Forelimb muscle (tissue), 1 donor: ENCODE measurements around the gene FOSL2. TPM values are rescaled to one million over a fixed set of nuclear protein-coding genes. Genes with fewer than 3 reads are reported as not detected.

ENCODE experiments used
- DNase-seq: peaks from one replicate; pipeline ENCODE4 v3.0.0-alpha.2; 2013; ENCODE audit warnings: low read depth
- polyA plus RNA-seq: library from polyadenylated mRNA; unstranded; fragments of 120-200 nt; gene quantifications from one replicate; pipeline ENCODE4 v1.2.1, GENCODE V29; 2013; ENCODE audit not compliant: insufficient read length

FOSL2 gene
- polyA plus RNA-seq, 1 donor: 17.3 TPM

DNA sequence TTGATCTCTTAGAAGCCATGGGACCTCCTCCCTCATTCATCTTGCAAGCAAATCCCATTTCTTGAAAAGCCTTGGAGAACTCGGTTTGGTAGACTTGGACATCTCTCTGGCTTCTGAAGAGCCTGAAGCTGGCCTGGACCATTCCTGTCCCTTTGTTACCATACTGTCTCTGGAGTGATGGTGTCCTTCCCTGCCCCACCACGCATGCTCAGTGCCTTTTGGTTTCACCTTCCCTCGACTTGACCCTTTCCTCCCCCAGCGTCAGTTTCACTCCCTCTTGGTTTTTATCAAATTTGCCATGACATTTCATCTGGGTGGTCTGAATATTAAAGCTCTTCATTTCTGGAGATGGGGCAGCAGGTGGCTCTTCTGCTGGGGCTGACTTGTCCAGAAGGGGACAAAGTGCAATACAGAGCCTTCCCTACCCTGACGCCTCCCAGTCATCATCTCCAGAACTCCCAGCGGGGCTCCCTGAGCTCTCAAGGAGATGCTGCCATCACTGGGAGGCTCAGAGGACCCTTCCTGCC lies 20.0 kb downstream of the FOSL2 start:
- DNase-seq: no peak

DNA sequence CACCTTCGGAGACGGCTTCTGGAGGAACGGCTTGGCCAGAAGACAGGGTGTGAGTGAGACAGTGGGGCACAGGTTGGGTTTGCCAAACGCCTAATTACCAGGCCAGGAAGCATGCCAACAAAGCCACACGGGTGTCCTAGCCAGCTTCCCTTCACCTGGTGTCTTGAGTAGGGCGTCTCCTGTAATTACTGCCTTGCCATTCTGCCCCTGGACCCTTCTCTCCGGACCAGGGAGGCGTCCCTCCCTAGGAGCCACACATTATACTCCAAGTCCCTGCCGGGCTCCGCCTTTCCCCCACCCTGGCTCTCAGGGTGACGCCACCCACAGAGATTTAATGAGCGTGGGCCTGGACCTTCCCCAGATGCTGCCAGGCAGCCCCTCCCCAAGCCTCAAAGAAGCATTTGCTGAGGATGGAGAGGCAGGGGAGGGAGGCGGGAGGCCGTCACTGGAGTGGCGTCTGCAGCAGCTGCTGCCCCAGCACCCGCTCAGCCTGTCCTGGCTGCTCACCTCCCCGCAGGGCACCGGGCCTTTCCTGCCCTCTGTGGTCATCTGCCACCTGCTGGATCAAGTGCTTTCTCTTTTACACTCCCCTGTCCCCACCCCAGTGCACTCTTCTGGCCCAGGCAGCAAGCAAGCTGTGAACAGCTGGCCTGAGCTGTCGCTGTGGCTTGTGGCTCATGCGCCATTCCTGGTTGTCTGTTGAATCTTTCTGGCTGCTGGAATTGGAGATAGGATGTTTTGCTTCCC lies 20.7 kb downstream of the FOSL2 start:
- no peak for DNase-seq

DNA sequence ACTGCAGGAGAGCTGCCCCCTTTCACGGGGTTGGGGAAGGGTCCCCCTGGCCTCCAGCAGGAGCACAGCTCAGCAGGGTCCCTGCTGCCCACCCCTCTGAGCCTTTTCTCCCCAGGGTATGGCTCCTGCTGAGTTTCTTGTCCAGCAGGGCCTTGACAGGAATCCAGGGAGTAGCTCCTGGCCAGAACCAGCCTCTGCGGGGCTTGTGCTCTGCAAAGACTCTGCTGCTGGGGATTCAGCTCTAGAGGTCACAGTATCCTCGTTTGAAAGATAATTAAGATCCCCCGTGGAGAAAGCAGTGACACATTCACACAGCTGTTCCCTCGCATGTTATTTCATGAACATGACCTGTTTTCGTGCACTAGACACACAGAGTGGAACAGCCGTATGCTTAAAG lies 21.2 kb downstream of the FOSL2 start:
- no peak for DNase-seq

DNA sequence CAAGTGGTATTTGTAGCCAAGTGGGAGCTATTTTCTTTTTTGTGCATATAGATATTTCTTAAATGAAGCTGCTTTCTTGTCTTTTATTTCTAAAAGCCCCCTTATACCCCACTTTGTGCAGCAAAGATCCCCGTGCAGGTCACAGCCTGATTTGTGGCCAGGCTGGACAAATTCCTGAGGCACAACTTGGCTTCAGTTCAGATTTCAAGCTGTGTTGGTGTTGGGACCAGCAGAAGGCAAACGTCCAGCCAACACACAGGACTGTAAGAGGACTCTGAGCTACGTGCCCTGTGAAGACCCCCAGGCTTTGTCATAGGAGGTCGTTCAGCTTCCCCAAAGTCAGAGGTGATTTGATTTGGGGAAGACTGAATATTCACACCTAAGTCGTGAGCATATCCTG lies 21.9 kb downstream of the FOSL2 start:
- no peak for DNase-seq

DNA sequence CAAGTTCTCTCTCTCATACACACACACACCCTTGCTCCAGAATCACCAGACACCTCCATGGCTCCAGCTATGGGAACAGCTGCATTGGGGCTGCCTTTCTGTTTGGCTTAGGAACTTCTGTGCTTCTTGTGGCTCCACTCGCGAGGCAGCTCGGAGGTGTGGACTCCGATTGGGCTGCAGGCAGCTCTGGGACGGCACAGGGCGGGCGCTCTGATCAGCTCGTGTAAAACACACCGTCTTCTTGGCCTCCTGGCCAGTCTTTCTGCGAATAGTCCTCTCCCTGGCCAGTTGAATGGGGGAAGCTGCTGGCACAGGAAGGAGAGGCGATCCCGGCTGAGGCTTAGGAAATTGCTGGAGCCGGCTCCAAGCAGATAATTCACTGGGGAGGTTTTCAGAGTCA lies 22.4 kb downstream of the FOSL2 start:
- DNase-seq: no peak

DNA sequence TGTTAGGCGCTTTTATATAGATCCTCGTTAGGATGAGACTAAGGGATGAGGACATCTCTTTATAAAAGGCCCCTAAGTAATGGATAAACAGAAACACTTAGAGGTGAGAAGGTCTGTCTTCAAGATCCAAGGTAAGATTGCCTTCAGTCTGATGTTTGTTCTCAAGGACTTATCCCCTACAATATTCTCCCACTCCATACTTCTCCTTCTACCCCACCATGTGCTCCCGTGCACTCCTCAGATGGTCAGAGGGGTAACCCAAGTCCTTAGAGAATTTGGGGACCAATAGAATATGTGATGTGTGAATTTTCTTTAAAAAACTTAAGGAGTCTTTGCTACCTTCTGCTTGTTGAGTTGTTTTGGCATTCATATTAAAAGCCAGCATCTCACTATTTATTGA lies 23.1 kb downstream of the FOSL2 start:
- no peak for DNase-seq

DNA sequence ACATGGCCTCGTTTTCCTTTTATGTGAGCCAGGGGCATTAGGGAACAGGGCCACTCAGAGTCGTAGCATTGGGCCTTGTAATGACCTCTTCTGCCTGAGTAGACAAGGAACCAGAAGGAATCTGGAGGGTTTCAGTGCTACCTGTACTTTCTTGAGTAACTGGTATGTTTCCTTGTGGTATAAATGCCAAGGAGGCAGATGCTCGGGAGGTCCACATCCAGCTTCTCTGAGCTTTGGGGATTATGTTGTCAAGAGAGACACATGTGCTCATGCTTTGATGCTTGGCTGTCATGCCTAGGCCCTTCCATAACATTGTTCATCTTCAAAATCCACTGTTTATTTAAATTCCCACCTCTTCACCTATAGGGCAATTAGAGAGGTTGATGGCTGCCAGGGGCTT lies 26.3 kb downstream of the FOSL2 start:
- no peak for DNase-seq

DNA sequence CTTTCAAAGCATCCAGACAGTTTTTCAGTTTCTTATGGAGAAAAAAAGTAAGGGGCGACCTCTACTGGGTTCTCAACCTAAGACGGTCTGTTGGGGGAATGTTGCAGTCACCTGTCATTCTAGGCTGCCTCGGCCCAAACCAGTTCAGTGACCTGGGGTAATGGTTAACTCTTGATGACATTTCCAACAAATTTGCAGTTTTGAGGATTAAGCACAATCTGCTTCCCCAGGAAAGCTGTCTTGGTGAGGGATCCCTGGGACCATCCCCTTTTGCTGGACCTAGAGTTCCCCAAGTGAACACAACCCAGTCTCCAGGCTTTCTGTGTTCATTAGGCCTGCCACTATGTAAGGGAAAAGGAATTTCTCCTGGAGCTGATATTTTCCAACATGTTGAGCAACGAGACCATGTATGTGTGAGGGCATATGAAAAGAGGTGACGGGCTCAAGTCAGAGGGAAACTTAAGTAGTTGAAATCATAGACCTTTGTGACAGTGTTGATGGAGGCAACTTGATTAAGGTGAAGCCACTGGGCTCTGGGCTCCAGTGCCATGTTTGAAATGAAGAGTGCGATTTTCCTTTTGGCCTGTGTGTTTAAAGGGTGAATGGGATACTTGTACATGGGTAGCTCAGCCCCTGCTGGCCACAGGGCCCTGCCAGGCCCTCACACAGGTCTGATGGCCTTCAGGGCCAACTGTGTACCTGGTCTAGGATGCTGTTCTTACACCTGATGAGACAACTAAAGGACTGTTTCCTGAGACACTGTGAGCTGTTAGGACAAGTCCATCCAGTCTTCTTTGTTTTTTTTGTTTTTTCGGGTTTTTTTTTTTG lies 27.0 kb downstream of the FOSL2 start:
- DNase-seq: no peak

DNA sequence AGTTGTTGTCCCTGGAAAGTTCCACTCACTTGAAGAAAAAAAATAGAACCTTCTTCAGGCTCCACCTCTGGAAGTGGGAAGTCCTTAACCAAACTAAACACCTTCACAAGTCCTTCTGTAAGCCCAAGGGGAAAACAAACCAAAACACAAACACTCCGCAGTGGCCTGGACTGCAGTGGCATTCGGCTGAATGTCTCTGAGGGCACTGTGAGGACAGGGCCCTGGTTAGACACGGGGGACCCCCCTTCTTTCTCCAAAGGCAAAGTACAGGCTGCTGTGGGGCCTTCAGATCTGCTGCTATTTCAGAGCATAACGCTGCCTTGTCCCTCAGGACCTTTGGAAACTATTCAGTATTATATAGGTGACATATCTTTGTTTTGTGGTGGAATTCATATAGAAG lies 28.1 kb downstream of the FOSL2 start:
- DNase-seq: no peak

DNA sequence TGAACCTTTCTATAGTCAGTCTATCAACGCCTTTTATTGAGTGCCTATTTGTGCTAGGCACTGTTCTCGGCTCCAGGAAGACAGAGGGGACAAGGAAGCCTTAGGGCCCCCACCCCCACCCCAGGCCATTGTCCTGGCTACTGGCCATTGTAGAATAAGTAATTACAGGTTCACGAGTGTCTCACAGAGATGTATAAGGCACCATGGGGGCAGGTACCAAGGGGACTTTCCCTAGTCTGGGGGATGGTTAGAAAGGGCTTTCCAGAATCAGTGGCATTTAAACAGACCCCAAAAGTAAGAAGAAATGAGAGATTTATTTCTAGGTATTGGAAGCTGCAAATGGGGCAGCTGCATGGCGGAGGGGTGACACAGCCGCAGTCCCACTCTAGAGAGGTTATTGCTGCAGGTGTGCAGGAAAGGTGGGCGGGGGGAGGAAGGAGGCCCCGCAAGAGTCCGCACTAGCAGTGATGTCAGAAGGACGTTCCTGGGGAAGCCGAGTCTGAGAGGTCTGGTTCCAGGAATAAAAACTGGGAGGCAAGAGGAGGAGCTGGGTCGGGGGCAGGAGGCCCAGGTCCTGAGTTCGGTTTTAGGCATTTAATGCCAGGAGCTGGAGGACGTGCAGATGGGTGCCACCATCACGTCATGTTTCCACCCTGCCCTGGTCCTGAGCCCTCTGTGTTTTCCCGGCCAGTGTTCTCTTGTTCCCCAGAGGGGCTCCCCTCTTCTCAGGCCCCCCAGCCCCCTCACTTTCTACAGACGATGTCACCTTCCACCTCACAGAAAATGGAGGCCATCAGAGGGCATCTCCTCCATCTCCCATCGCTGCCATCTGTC lies 30.5 kb downstream of the FOSL2 start:
- no peak for DNase-seq

DNA sequence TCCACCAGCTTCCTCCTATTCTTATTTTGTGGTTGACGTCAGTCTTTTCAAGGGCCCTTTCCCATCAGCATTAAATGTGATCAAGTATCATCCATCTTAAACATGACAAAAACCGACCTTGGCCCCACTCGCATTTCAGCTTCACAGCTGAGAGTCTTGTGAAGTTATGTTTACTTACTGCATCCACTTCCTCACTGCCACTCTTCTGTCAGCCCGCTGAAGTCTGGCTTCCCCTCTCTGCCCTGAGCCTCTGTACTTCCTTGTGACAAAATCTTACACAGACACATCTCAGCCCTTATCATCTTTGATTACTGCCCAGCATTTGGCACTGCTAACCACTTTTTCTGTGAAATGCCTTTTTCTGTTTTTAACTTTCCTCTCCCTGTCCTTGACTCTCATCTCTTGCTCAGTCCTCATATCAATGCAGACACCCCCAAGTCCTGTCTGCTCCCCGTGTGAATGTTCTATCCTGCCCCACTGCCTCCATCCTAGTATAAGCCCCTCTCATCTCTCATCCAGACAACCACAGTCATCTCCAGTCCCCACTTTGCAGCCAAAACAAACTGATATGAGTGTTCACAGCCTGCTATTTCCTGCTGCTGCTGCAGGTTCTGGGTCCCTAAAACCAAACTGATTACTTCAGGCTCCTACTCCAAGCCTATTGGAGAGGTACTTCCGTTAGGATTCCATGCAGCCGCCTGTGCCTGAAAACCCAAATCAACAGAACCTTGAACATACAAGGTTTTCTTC lies 31.4 kb downstream of the FOSL2 start:
- no peak for DNase-seq

DNA sequence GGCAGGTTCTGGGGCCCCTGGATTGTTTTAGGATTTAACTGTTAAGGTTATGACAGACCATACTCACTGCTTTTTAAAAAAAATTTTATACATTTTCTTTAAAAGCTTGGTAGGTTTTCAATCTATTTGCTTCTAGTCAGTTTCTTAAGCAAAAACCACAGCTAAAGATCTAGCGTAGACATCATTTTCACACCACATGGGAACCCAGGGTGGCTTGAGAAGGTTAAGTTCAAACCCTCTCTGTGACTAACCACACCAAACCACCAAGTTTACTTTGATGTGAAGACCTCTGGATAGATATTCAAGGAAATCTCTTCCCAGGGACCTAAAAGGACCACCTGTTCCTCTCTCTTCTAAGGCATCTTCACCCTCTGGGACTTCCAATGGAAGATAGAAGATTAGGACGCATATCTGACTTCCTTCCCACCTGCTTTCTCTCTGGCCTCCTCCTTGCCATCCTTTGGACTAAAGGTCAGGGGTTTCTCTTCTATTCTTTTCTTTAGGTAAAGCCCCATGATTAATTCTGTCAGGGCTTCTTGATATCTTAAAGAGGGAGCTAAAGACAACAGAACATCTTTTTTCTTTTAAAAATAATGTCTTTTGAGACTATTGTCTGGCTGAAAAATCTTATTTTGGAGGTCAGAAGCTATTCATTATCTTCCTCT lies 32.3 kb downstream of the FOSL2 start:
- no peak for DNase-seq

DNA sequence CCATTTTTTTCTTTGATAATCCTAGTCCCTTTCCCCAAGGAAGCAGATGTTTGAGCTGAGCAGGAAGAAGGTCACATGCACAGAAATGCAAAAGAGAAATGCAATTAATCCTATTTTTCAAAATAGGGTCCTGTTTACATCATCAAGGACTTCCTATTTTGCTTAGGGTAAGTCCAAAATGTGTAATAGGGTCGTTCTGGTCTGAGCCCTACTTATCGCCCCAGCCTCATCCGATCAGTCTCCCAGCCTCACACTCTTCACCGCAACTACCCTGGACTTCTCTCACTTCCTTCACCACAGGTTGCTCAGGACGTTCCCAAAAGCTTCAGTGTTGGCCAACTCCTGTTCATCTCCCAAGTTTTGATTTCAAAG lies 32.8 kb downstream of the FOSL2 start:
- DNase-seq: no peak

DNA sequence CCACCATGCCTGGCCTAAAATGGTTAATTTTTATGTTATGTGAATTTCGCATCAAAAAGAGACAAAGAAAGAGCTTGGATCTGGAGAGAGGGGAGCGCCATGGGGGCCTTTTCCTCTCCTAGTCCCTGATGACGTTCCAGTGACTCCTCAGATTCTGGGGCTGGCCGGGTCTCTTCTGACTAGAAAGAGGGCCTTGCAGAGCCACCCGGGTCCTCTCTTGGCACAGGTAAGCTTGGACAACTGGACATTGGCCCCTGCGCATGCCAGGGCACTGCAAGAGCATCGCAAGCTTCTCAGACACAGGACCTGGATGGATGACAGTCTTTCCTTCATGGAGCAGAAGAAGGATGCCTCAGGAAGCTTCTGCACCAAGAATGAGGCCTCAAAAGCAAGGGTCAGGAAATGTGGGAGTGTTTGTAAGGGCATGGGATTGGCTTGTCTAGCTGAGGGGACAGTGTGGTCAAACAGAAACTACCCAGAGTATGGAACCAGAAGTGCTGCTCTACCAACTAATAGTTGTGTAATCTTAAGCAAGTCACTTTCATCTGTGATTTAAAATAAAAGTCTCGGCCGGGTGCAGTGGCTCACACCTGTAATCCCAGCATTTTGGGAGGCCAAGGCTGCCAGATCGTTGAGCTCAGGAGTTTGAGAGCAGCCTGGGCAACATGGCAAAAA lies 35.2 kb downstream of the FOSL2 start:
- no peak for DNase-seq

DNA sequence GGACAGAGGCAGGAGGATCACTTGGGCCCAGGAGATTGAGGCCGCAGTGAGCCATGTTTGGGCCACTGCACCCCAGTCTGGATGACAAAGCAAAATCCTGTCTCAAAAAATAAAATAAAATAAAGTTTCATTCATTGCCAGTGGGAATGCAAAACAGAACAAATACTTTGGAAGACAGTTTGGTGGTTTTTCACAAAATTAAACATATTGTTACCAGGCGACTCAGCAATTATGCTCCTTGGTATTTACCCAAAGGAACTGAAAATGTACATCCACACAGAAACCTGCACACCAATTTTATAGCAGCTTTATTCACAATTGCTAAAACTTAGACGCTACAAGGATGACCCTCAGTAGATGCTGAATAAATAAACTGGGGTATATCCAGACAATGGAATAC lies 35.8 kb downstream of the FOSL2 start:
- no peak for DNase-seq

DNA sequence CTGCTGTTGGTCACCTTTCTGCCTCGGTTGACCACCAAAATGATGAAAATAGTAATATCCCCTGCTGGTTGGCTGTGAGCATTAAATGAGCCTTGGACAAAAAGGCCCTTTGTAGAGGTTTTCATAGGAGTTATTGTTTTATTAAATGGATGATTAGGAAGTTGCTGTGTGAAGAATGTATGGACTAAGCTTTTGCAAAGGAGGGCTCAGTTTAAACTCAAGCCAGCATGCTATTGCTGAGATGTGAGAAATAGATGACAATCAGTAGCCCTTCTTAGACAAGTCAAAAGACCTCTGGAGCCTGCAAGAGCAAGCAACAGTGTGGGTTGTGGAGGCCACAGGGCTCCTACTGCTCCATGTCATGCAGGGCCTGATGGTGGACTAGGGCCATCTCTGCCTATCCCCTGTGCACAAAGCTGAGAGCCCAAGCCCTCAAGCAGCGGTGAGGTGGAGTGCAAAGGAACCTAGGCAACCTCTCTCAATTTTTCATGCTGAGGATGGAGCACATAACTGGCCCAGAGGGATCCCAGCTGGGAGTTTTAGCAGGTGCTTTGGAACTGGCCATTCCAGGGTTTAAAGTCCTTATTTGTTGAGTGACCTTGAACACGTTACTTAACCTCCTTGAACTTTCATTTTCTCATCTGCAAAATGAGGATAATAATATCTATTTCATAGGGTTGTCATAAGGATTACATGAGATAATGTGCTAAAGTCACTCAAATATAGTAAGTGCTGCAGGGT lies 37.1 kb downstream of the FOSL2 start:
- DNase-seq: no peak

DNA sequence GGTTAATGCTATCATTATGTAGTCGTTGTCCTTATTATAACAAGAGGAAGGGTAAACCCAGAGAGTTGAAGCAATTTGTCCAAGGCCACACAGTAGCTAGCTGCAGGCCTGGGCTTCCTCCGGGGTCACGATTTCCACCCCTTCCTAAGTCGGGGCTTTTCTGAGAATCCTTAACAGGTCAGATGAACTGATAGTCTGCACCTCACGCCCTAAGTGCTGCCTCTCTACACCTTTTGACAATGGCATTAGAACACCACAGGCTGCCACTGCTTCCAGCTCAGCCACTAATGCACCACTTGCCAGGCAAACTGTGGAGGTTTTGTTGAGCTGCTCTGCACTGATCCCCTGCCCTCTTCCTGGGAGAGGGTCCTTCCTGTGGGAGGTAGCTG lies 37.7 kb downstream of the FOSL2 start:
- DNase-seq: no peak

DNA sequence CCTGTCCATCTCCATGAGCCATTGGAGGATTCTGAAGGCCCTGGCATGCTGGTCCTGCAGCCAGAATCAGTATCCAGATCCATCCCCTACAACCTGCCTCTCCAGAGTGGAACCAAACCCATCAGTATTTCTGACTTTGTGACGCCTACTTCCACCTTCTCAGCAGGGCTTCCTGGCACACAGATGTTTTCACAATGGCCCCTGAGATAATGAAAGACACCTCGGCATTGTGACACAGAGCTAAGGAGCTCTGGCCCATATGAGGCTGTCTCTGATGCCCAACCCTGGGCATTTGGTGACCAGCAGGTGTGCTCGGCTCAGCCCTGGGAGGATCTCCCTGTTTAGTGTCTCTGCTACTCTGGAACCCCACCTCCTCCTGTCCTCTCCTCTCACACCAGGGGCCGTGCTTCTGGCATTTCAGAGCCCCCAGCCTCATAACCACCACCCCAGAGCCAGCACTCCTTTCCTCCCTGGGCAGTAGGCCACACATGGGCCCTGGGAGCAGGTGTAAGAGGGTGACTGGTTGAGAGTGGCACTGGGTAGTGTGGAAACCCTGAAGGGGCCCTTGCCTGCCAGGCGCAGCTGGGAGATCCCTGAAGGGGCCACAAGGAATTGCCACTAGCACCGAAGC lies 38.2 kb downstream of the FOSL2 start:
- no peak for DNase-seq

DNA sequence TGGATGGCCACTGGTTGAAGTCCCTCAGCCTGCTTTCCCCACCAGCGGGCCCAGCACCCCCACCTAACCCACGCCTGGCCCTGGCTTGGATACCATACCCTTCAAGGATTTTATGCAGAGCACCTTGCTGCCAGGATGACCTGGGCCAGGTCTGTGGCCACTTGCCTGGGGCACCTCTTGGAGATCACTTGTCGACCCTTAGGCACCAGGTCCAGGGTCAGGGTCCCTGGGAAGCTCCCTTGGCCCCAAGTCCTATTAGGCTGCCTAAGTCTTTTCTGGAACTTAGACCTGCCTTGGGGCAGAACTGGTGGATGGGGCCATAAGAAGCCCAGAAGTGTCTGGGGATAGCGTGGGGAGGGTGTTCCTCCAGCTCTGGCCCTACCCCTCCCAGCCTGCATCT lies 39.1 kb downstream of the FOSL2 start:
- no peak for DNase-seq
